ENCODE data around the gene FLNC.

The FLNC gene

DNA sequence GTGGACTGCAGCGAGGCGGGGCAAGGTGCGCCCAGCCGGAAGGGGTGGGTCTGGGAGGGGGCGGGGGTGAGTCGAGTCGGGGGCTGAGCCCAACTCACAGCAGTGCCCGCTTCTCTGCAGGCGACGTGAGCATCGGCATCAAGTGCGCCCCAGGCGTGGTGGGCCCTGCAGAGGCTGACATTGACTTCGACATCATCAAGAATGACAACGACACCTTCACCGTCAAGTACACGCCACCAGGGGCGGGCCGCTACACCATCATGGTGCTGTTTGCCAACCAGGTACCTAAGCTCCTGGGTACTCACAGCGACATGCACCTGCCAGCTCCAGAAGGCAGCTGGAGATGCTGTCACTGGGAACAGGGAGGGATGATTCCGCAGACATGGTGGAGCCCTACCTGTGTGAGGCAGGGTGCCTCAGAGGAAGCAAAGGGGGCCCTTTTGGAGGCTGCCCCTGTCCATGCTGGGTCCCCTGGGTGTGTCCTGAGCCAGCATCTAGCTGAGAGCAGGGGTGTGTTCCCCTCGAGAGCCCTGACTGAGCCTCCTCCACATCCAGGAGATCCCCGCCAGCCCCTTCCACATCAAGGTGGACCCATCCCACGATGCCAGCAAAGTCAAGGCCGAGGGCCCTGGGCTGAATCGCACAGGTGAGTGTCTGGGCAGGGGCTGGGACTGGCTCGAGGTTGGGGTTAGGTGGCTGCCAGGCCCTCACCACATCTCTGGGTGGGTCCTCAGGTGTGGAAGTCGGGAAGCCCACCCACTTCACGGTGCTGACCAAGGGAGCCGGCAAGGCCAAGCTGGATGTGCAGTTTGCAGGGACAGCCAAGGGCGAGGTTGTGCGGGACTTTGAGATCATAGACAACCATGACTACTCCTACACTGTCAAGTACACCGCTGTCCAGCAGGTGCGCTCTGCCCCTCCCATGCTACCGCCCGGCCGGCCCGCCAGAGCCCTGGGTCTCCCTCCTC lies 12.8 kb downstream of the FLNC start:
- TF ChIP-seq, protein P1, sequence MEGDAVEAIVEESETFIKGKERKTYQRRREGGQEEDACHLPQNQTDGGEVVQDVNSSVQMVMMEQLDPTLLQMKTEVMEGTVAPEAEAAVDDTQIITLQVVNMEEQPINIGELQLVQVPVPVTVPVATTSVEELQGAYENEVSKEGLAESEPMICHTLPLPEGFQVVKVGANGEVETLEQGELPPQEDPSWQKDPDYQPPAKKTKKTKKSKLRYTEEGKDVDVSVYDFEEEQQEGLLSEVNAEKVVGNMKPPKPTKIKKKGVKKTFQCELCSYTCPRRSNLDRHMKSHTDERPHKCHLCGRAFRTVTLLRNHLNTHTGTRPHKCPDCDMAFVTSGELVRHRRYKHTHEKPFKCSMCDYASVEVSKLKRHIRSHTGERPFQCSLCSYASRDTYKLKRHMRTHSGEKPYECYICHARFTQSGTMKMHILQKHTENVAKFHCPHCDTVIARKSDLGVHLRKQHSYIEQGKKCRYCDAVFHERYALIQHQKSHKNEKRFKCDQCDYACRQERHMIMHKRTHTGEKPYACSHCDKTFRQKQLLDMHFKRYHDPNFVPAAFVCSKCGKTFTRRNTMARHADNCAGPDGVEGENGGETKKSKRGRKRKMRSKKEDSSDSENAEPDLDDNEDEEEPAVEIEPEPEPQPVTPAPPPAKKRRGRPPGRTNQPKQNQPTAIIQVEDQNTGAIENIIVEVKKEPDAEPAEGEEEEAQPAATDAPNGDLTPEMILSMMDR (IDR thresholded peaks at IDR 0.05; ENCODE audit: low read depth, low read length) = no peak
- no peak for DNase-seq (ENCODE audit: extremely low read depth, low read depth)

- TF ChIP-seq, protein P1 (IDR thresholded peaks at IDR 0.05; ENCODE audit: low read depth, low read length) = no peak
- DNase-seq (ENCODE audit: extremely low read depth, low read depth) = no peak
Observed at GRCh38 chr7:128843938-128844621, 13.9 kb downstream of the FLNC start.

DNA sequence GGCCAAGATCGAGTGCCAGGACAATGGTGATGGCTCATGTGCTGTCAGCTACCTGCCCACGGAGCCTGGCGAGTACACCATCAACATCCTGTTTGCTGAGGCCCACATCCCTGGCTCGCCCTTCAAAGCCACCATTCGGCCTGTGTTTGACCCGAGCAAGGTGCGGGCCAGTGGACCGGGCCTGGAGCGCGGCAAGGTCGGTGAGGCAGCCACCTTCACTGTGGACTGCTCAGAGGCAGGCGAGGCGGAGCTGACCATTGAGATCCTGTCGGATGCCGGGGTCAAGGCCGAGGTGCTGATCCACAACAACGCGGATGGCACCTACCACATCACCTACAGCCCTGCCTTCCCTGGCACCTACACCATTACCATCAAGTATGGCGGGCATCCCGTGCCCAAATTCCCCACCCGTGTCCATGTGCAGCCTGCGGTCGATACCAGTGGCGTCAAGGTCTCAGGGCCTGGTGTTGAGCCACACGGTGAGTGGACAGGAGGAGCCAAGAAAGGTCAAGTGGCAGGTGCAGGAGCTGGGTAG lies 14.6 kb downstream of the FLNC start:
- DNase-seq (ENCODE audit: extremely low read depth, low read depth) = no peak
- TF ChIP-seq, protein P1 (IDR thresholded peaks at IDR 0.05; ENCODE audit: low read depth, low read length) = no peak

GRCh38 chr7:128845475-128845874 lies 15.3 kb downstream of the FLNC start:
- TF ChIP-seq, protein P1 (IDR thresholded peaks at IDR 0.05; ENCODE audit: low read depth, low read length) = no peak
- DNase-seq (ENCODE audit: extremely low read depth, low read depth) = no peak

DNA sequence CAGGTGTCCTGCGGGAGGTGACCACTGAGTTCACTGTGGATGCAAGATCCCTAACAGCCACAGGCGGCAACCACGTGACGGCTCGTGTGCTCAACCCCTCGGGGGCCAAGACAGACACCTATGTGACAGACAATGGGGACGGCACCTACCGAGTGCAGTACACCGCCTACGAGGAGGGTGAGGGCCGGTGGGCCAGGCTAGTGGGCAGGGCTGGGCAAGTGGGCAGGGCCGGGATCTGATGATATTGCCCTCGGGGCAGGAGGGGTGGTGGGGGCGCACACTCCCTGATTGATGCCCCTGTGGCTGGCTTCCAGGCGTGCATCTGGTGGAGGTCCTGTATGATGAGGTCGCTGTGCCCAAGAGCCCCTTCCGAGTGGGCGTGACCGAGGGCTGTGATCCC lies 15.8 kb downstream of the FLNC start:
- TF ChIP-seq, protein P1 (IDR thresholded peaks at IDR 0.05; ENCODE audit: low read depth, low read length) = no peak
- DNase-seq (ENCODE audit: extremely low read depth, low read depth) = no peak

- DNase-seq (ENCODE audit: extremely low read depth, low read depth) = no peak
- TF ChIP-seq, protein P1 (IDR thresholded peaks at IDR 0.05; ENCODE audit: low read depth, low read length) = no peak
Observed at GRCh38 chr7:128846781-128847444, 16.7 kb downstream of the FLNC start.
